Right renal pelvis (tissue), 4 donors: ENCODE results near the gene TMEM42. TPM values are rescaled to one million over a fixed set of nuclear protein-coding genes. Genes with fewer than 3 reads are reported as not detected.
A peak's percentile ranks its signal among the peaks of the same experiment; 100 is the strongest.
"Not testable (repeated sequence)": the region's sequence is repeated elsewhere in the genome, so short reads cannot be mapped to it uniquely, and the experiment has no call there.

Experiments
- DNase-seq, 4 donors: peaks; one replicate each; pipeline ENCODE4 v3.0.0-alpha.2; 2013; ENCODE audit warnings: low read depth in 4 of 4, low spot score in 3 of 4, missing footprints in 1 of 4
- polyA plus RNA-seq, 4 donors: library from polyadenylated mRNA; unstranded; fragments of 120-200 nt; gene quantifications; one replicate each; pipeline ENCODE4 v1.2.1, GENCODE V29; 2013; ENCODE audit not compliant: insufficient read length in 4 of 4

Gene TMEM42
- 10 to 100 TPM; 26.7 to 31.5 (median 28.7) TPM for polyA plus RNA-seq

- DNase-seq, result peak; percentile 81 to 87 (median 82)
Observed at GRCh38 chr3:44861412-44862225, at the start of gene TMEM42. Gene TMEM42 (plus strand): TSS chr3:44861912. CDS start chr3:44861925, 13 bp downstream.

GRCh38 chr3:44814751-44815150 lies 47.0 kb upstream of the TMEM42 start:
- DNase-seq, result no peak

GRCh38 chr3:44816334-44816733 lies 45.4 kb upstream of the TMEM42 start:
- DNase-seq, result not testable (repeated sequence)

GRCh38 chr3:44821206-44821605 lies 40.5 kb upstream of the TMEM42 start:
- not testable (repeated sequence) for DNase-seq

GRCh38 chr3:44825264-44825925 lies 36.3 kb upstream of the TMEM42 start:
- DNase-seq, result no peak

GRCh38 chr3:44827196-44827595 lies 34.5 kb upstream of the TMEM42 start:
- no peak for DNase-seq

GRCh38 chr3:44831232-44831631 lies 30.5 kb upstream of the TMEM42 start:
- DNase-seq, result no peak

GRCh38 chr3:44832032-44832431 lies 29.7 kb upstream of the TMEM42 start:
- no peak for DNase-seq

GRCh38 chr3:44832965-44833364 lies 28.7 kb upstream of the TMEM42 start:
- DNase-seq, result no peak

- DNase-seq, result no peak
Observed at GRCh38 chr3:44833394-44833793, 28.3 kb upstream of the TMEM42 start.

GRCh38 chr3:44835684-44836083 lies 26.0 kb upstream of the TMEM42 start:
- DNase-seq, result no peak

GRCh38 chr3:44842376-44842775 lies 19.3 kb upstream of the TMEM42 start:
- no peak for DNase-seq

- no peak for DNase-seq
Observed at GRCh38 chr3:44845528-44846520, 15.9 kb upstream of the TMEM42 start.

- no peak for DNase-seq
Observed at GRCh38 chr3:44848634-44849033, 13.1 kb upstream of the TMEM42 start.

- not testable (repeated sequence) for DNase-seq
Observed at GRCh38 chr3:44856663-44857062, 5.0 kb upstream of the TMEM42 start.

- no peak for DNase-seq
Observed at GRCh38 chr3:44860117-44860516, 1.6 kb upstream of the TMEM42 start.

GRCh38 chr3:44862226-44862637 lies 520 bp downstream of the TMEM42 start:
- peak; percentile 14 to 28 (median 16) for DNase-seq

- DNase-seq, result no peak
Observed at GRCh38 chr3:44865272-44866035, 3.7 kb downstream of the TMEM42 start.

- DNase-seq, result no peak
Observed at GRCh38 chr3:44867421-44868111, 5.9 kb downstream of the TMEM42 start.
